CD4-positive, CD25-positive, alpha-beta regulatory T cell (primary cell): ENCODE results near the gene AQP10. TPM values are rescaled to one million over a fixed set of nuclear protein-coding genes. Genes with fewer than 3 reads are reported as not detected.
"Not testable (repeated sequence)": the region's sequence is repeated elsewhere in the genome, so short reads cannot be mapped to it uniquely, and the experiment has no call there.

Experiments used
- ATAC-seq, 2 donors: fragments of 150-1000 bp; cut with Tn5 transposase; one replicate each; pipeline ENCODE4 v1.10.0; 2021; ENCODE audit warnings: low read depth in 2 of 2, moderate number of reproducible peaks in 2 of 2, moderate library complexity in 1 of 2
- DNase-seq, 3 donors: peaks; one replicate each; pipeline versions ENCODE4 v3.0.0 to v3.0.0-alpha.2; 2012 to 2022; ENCODE audit warnings: mixed read lengths in 1 of 3
- H3K27ac ChIP-seq: one replicate; pipeline ENCODE4 v1.7.0; 2013; ENCODE audit warnings: mild to moderate bottlenecking, low read length; ENCODE audit not compliant: insufficient read depth, poor library complexity, severe bottlenecking
- H3K27me3 ChIP-seq: one replicate; pipeline ENCODE4 v1.7.0; 2013; ENCODE audit warnings: low read length; ENCODE audit not compliant: control insufficient read depth, insufficient read depth
- H3K36me3 ChIP-seq: one replicate; pipeline ENCODE4 v1.7.0; 2013; ENCODE audit warnings: mild to moderate bottlenecking, low read length, moderate library complexity; ENCODE audit not compliant: control insufficient read depth, insufficient read depth
- H3K4me1 ChIP-seq: 2 replicates; pipeline ENCODE4 v1.7.0; 2013; ENCODE audit warnings: mild to moderate bottlenecking, low read length; ENCODE audit not compliant: insufficient read depth, control insufficient read depth, poor library complexity, severe bottlenecking
- H3K4me3 ChIP-seq: one replicate; pipeline ENCODE4 v1.7.0; 2013; ENCODE audit warnings: low read depth, mild to moderate bottlenecking, low read length, moderate library complexity
- H3K9me3 ChIP-seq, 2 experiments: 1 replicate in 1 of 2; 2 replicates in 1 of 2; pipeline ENCODE4 v1.7.0; 2013; ENCODE audit warnings: low read length in 2 of 2, mild to moderate bottlenecking in 1 of 2, moderate library complexity in 1 of 2; ENCODE audit not compliant: control insufficient read depth in 2 of 2
- H3K27ac Mint-ChIP-seq, 3 donors: one replicate each; pipeline ENCODE4 v1.8.0; 2020 to 2022; ENCODE audit warnings: mild to moderate bottlenecking in 3 of 3, mixed read lengths in 3 of 3, moderate library complexity in 2 of 3
- H3K27me3 Mint-ChIP-seq: one replicate; pipeline ENCODE4 v1.8.0; 2022; ENCODE audit warnings: mild to moderate bottlenecking, mixed read lengths
- H3K36me3 Mint-ChIP-seq: one replicate; pipeline ENCODE4 v1.8.0; 2020; ENCODE audit warnings: mixed read lengths
- H3K4me1 Mint-ChIP-seq, 4 donors: one replicate each; pipeline ENCODE4 v1.8.0; 2020 to 2022; ENCODE audit warnings: mixed read lengths in 4 of 4, mild to moderate bottlenecking in 1 of 4
- H3K4me3 Mint-ChIP-seq, 4 donors: one replicate each; pipeline ENCODE4 v1.8.0; 2020 to 2022; ENCODE audit warnings: mild to moderate bottlenecking in 4 of 4, mixed read lengths in 4 of 4, moderate library complexity in 3 of 4
- H3K9me3 Mint-ChIP-seq, 7 donors: one replicate each; pipeline ENCODE4 v1.8.0; 2020 to 2022; ENCODE audit warnings: mixed read lengths in 7 of 7, mild to moderate bottlenecking in 3 of 7, moderate library complexity in 2 of 7
- polyA plus RNA-seq, 4 donors: library from polyadenylated mRNA; unstranded; fragments of 300-500 nt; fragmentation: Illumina TruSeq; gene quantifications; one replicate each; pipeline ENCODE4 v1.2.3, GENCODE V29; 2021
- total RNA-seq: library from RNA; stranded (reverse); gene quantifications from one replicate; pipeline ENCODE4 v1.2.3, GENCODE V29; 2022

Gene AQP10
- 0.81 TPM for total RNA-seq
- polyA plus RNA-seq, result not detected

GRCh38 chr1:154320882-154321608 lies at the start of gene AQP10:
AQP10 (plus strand) TSS chr1:154321093; CDS start chr1:154321156, 63 bp downstream.
- H3K4me1 Mint-ChIP-seq, result peaks cover 0 to 8% (median 0%) of the 10 kb centered on the region in 4 donors

GRCh38 chr1:154272217-154272998 lies 48.5 kb upstream of the AQP10 start, which contains the start of gene HAX1:
HAX1 (plus strand) TSS chr1:154272629; CDS start chr1:154272724, 95 bp downstream.
- no peaks in the 10 kb centered on the region for H3K9me3 ChIP-seq
- H3K36me3 ChIP-seq, result peaks cover 37% of the 10 kb centered on the region
- H3K27ac Mint-ChIP-seq, result peak within 1 kb of the TSS; percentile 98 to 100 (median 99)
- H3K4me1 ChIP-seq, result peaks cover 21% of the 10 kb centered on the region
- ATAC-seq (peak; percentile 91 to 94), DNase-seq (peak; percentile 95 to 100 (median 97))
- peaks cover 34% of the 10 kb centered on the region for H3K36me3 Mint-ChIP-seq
- peak within 1 kb of the TSS; percentile 94 for H3K4me3 ChIP-seq
- peaks cover 4% of the 10 kb centered on the region for H3K27me3 Mint-ChIP-seq
- peak within 1 kb of the TSS; percentile 94 for H3K27ac ChIP-seq
- H3K4me3 Mint-ChIP-seq, result peak within 1 kb of the TSS; percentile 94 to 97 (median 97)
- H3K27me3 ChIP-seq, result no peaks in the 10 kb centered on the region
- H3K4me1 Mint-ChIP-seq, result peaks cover 17 to 43% (median 31%) of the 10 kb centered on the region in 4 donors
- H3K9me3 Mint-ChIP-seq, result no peaks in the 10 kb centered on the region

More at GRCh38 chr1:154320882-154321608, at the start of gene AQP10:
- H3K36me3 Mint-ChIP-seq, result peaks cover 4% of the 10 kb centered on the region
- ATAC-seq, result no peak
- peaks cover 7 to 16% of the 10 kb centered on the region in 2 experiments for H3K9me3 ChIP-seq
- no peak for DNase-seq
- H3K9me3 Mint-ChIP-seq, result peaks cover 0 to 13% (median 2%) of the 10 kb centered on the region in 7 donors
- peak within 1 kb of the TSS in 2 of 4 donors; percentile 23 to 38 for H3K4me3 Mint-ChIP-seq
- H3K36me3 ChIP-seq, result no peaks in the 10 kb centered on the region
- H3K27me3 ChIP-seq, result no peaks in the 10 kb centered on the region
- peaks cover 8% of the 10 kb centered on the region for H3K27me3 Mint-ChIP-seq
- H3K27ac ChIP-seq, result no peak within 1 kb of the TSS
- no peak within 1 kb of the TSS for H3K4me3 ChIP-seq
- no peak within 1 kb of the TSS for H3K27ac Mint-ChIP-seq
- peaks cover 9% of the 10 kb centered on the region for H3K4me1 ChIP-seq

- peak overlapping the region; percentile 94 for H3K4me3 ChIP-seq
- peak in 1 of 3 donors; percentile 11 for DNase-seq
Measured at GRCh38 chr1:154272999-154273563, 47.8 kb upstream of the AQP10 start.

GRCh38 chr1:154276797-154277196 lies 44.1 kb upstream of the AQP10 start:
- H3K4me1 ChIP-seq, result peaks cover 19% of the 10 kb centered on the region
- no peaks in the 10 kb centered on the region for H3K9me3 ChIP-seq
- no peak overlapping the region for H3K27ac Mint-ChIP-seq
- no peak overlapping the region for H3K4me3 Mint-ChIP-seq
- peaks cover 13 to 33% (median 22%) of the 10 kb centered on the region in 4 donors for H3K4me1 Mint-ChIP-seq
- no peak overlapping the region for H3K27ac ChIP-seq
- H3K4me3 ChIP-seq, result no peak overlapping the region
- ATAC-seq, result no peak
- H3K27me3 Mint-ChIP-seq, result peaks cover 4% of the 10 kb centered on the region
- DNase-seq, result peak in 2 of 3 donors; percentile 37 to 65
- H3K9me3 Mint-ChIP-seq, result no peaks in the 10 kb centered on the region
- peaks cover 19% of the 10 kb centered on the region for H3K36me3 ChIP-seq
- H3K36me3 Mint-ChIP-seq, result peaks cover 23% of the 10 kb centered on the region
- H3K27me3 ChIP-seq, result no peaks in the 10 kb centered on the region

More at GRCh38 chr1:154272999-154273563, 47.8 kb upstream of the AQP10 start:
- no peak for ATAC-seq
- H3K27ac Mint-ChIP-seq, result peak overlapping the region; percentile 98 to 100 (median 99)
- peaks cover 34% of the 10 kb centered on the region for H3K36me3 Mint-ChIP-seq
- no peaks in the 10 kb centered on the region for H3K27me3 ChIP-seq
- H3K27me3 Mint-ChIP-seq, result peaks cover 4% of the 10 kb centered on the region
- H3K4me3 Mint-ChIP-seq, result peak overlapping the region; percentile 94 to 97 (median 97)
- peaks cover 17 to 43% (median 31%) of the 10 kb centered on the region in 4 donors for H3K4me1 Mint-ChIP-seq
- H3K4me1 ChIP-seq, result peaks cover 21% of the 10 kb centered on the region
- peak overlapping the region; percentile 94 for H3K27ac ChIP-seq
- peaks cover 37% of the 10 kb centered on the region for H3K36me3 ChIP-seq
- no peaks in the 10 kb centered on the region for H3K9me3 ChIP-seq
- H3K9me3 Mint-ChIP-seq, result no peaks in the 10 kb centered on the region

GRCh38 chr1:154287591-154287990 lies 33.3 kb upstream of the AQP10 start:
- H3K4me3 Mint-ChIP-seq, H3K4me3 ChIP-seq, H3K4me1 Mint-ChIP-seq, H3K36me3 Mint-ChIP-seq, H3K27me3 ChIP-seq, H3K27ac ChIP-seq, H3K27ac Mint-ChIP-seq, H3K9me3 ChIP-seq, ATAC-seq, H3K4me1 ChIP-seq, DNase-seq, H3K9me3 Mint-ChIP-seq, H3K36me3 ChIP-seq: not testable (repeated sequence)
- H3K27me3 Mint-ChIP-seq, result peaks cover 16% of the 10 kb centered on the region

- Mint-ChIP-seq H3K4me1 (no peaks in the 10 kb centered on the region), H3K9me3 (peaks cover 0 to 7% (median 3%) of the 10 kb centered on the region in 7 donors), H3K27ac (peak overlapping the region in 1 of 3 donors; percentile 2), H3K27me3 (peaks cover 16% of the 10 kb centered on the region), H3K4me3 (no peak overlapping the region), H3K36me3 (no peaks in the 10 kb centered on the region)
- Histone ChIP-seq H3K27me3 (peaks cover 2% of the 10 kb centered on the region), H3K4me1 (no peaks in the 10 kb centered on the region), H3K4me3 (no peak overlapping the region), H3K9me3 (no peaks in the 10 kb centered on the region), H3K36me3 (no peaks in the 10 kb centered on the region), H3K27ac (no peak overlapping the region)
- no peak for DNase-seq
- ATAC-seq, result no peak
Measured at GRCh38 chr1:154288661-154289060, 32.2 kb upstream of the AQP10 start.

- H3K4me1 Mint-ChIP-seq, result no peaks in the 10 kb centered on the region
- peaks cover 2 to 16% (median 5%) of the 10 kb centered on the region in 7 donors for H3K9me3 Mint-ChIP-seq
- no peaks in the 10 kb centered on the region for H3K4me1 ChIP-seq
- no peak for DNase-seq
- peaks cover 12% of the 10 kb centered on the region for H3K27me3 Mint-ChIP-seq
- no peak overlapping the region for H3K4me3 ChIP-seq
- no peak overlapping the region for H3K4me3 Mint-ChIP-seq
- no peaks in the 10 kb centered on the region for H3K36me3 Mint-ChIP-seq
- H3K9me3 ChIP-seq, result peaks cover 11 to 15% of the 10 kb centered on the region in 2 experiments
- H3K27me3 ChIP-seq, result peaks cover 2% of the 10 kb centered on the region
- no peaks in the 10 kb centered on the region for H3K36me3 ChIP-seq
- no peak overlapping the region for H3K27ac ChIP-seq
- no peak for ATAC-seq
- H3K27ac Mint-ChIP-seq, result no peak overlapping the region
Measured at GRCh38 chr1:154290921-154291320, 30.0 kb upstream of the AQP10 start.
